GM12873 (cell line): ENCODE data around the gene VCL.

ENCODE experiments used
- CTCF ChIP-seq: IDR thresholded peaks from 2 replicates; pipeline ENCODE4 v1.5.1; 2012; ENCODE audit warnings: low read depth, mild to moderate bottlenecking, moderate library complexity, low read length, control low read depth; ENCODE audit not compliant: insufficient read depth; ENCODE audit errors: missing control alignments

VCL gene

DNA sequence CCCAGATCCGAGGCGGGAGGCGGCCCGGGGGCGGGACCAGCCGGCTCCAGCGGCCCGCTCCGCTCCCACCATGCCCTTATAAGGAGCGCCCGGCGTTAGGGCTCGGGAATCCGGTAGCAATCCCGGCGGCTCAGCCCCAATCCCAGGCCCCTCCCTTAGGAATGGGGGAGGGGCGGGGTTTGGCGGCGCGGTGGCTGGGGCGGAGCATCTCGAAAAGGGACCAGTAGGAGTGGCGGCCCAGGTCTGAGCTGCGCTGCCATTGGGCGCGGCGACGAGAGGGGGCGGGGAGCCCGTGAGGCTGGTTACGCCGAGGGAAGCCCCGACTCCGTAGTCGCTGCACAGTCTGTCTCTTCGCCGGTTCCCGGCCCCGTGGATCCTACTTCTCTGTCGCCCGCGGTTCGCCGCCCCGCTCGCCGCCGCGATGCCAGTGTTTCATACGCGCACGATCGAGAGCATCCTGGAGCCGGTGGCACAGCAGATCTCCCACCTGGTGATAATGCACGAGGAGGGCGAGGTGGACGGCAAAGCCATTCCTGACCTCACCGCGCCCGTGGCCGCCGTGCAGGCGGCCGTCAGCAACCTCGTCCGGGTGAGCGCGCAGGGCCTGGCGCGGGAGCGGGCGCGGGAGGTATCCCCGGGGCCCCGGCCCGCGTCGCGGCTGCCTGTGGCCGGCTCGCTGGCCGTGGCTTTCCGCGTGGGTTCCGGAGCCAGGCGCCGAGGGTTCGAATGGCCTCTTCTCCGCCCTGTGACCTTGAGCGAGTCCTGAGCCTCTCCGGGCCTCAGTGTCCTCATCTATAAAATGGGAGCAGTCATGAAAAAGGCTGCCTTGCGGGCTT, at the start of gene VCL:
Gene VCL (plus strand): TSS at position 330 of the 836 bp plus-strand sequence. CDS start 92 bp downstream, at position 422.
- TF ChIP-seq CTCF, result no peak

GRCh38 chr10:73948947-73949633, 48.8 kb upstream of the VCL start:
- no peak for TF ChIP-seq CTCF

GRCh38 chr10:73950155-73950948, 47.6 kb upstream of the VCL start:
- TF ChIP-seq CTCF, result no peak

GRCh38 chr10:73953665-73954064, 44.3 kb upstream of the VCL start:
- no peak for TF ChIP-seq CTCF

DNA sequence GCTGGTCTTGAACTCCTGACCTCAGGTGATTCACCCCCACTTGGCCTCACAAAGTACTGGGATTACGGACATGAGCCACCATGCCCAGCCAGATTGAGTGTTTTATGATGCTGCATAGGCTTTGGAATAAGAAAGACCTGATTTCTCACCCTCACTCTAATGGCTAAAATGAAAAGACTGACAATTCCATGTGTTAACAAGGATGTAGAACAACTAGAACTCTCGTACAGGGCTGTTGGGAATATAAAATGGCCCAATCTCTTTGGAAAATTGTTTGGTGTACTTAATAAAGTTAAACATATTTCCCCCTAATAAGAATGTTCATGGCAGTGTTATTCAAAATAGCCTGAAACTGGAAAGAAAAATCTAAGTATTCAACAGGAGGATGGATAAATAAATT, 43.2 kb upstream of the VCL start:
- no peak for TF ChIP-seq CTCF

DNA sequence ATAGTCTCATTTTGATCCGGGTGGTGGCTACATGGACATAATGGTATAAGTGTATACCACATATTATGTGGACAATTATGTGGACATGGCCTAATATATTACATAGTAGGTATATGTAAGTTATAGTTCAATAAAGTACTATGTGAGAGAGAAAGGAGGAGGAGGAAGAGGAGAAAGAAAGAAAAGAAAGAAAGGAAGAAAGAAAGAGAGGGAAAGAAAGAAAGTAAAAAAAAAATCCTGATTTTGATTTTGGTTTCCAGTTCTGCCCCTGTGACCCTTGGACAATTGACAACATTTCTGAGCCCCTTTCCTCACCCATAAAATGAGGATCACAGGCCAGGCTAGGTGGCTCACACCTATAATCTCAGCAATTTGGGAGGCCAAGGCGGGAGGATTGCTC, 42.2 kb upstream of the VCL start:
- TF ChIP-seq CTCF, result no peak
